Ectodermal cell (in vitro differentiated cells): ENCODE data around the gene NSD1.
A peak's percentile ranks its signal among the peaks of the same experiment; 100 is the strongest.
"Not testable (repeated sequence)": the region's sequence is repeated elsewhere in the genome, so short reads cannot be mapped to it uniquely, and the experiment has no call there.

Experiments used
- H3K27ac ChIP-seq: 2 replicates; pipeline ENCODE4 v1.7.0; 2013; ENCODE audit warnings: mild to moderate bottlenecking, low read depth, low read length; ENCODE audit not compliant: insufficient read depth, poor library complexity, severe bottlenecking
- H3K27me3 ChIP-seq: 2 replicates; pipeline ENCODE4 v1.7.0; 2013; ENCODE audit warnings: mild to moderate bottlenecking, low read length; ENCODE audit not compliant: insufficient read depth, control insufficient read depth, poor library complexity, severe bottlenecking
- H3K36me3 ChIP-seq: one replicate; pipeline ENCODE4 v1.7.0; 2013; ENCODE audit warnings: low read length; ENCODE audit not compliant: control insufficient read depth, insufficient read depth
- H3K4me1 ChIP-seq: one replicate; pipeline ENCODE4 v1.7.0; 2013; ENCODE audit warnings: low read length; ENCODE audit not compliant: control insufficient read depth, insufficient read depth
- H3K4me3 ChIP-seq: 2 replicates; pipeline ENCODE4 v1.7.0; 2013; ENCODE audit warnings: low read depth, low read length, control low read depth; ENCODE audit not compliant: insufficient read depth
- H3K9me3 ChIP-seq: 2 replicates; pipeline ENCODE4 v1.7.0; 2013; ENCODE audit warnings: mild to moderate bottlenecking, low read length, moderate library complexity; ENCODE audit not compliant: control insufficient read depth
- WGBS, 2 experiments: methylation state at CpG; one replicate each; pipeline ENCODE4 v1.1.7; 2013; ENCODE audit warnings: missing lambda C conversion rate in 2 of 2; 5-methylcytosine and 5-hydroxymethylcytosine counted together

NSD1 gene

DNA sequence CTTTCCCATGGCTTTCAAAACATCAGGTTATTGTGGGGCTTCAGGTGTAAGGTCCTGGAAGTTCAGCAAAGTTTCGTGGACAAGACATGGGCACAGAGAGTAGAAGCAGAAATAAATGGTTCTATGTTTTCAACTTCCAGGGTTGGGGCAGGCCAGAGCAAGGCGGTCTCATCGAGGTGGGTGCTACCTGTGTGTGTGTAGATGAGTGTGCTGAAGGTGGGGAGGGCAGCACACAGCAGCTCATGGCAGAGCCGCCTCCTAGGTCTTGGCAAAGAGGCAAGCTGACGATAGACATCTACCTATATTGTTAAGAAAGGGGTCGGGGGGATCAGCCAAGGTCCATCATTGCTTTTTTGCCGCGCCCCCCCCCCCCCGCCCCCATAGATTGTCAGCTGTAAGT lies 166.1 kb downstream of the NSD1 start:
- Histone ChIP-seq H3K27ac (no peak overlapping the region), H3K4me3 (no peak overlapping the region), H3K36me3 (peaks cover 21% of the 10 kb centered on the region), H3K4me1 (peaks cover 6% of the 10 kb centered on the region), H3K27me3 (peaks cover 7% of the 10 kb centered on the region), H3K9me3 (no peaks in the 10 kb centered on the region)
- 92 to 93% methylated on average over 9 of the region's 9 CpGs for WGBS, 2 experiments

- H3K4me3 ChIP-seq = no peak overlapping the region
- peaks cover 15% of the 10 kb centered on the region for H3K36me3 ChIP-seq
- peaks cover 6% of the 10 kb centered on the region for H3K4me1 ChIP-seq
- no peak overlapping the region for H3K27ac ChIP-seq
- peaks cover 7% of the 10 kb centered on the region for H3K27me3 ChIP-seq
- 64 to 71% methylated on average over 4 of the region's 4 CpGs for WGBS, 2 experiments
- no peaks in the 10 kb centered on the region for H3K9me3 ChIP-seq
Measured at GRCh38 chr5:177300236-177300880, 166.8 kb downstream of the NSD1 start.

DNA sequence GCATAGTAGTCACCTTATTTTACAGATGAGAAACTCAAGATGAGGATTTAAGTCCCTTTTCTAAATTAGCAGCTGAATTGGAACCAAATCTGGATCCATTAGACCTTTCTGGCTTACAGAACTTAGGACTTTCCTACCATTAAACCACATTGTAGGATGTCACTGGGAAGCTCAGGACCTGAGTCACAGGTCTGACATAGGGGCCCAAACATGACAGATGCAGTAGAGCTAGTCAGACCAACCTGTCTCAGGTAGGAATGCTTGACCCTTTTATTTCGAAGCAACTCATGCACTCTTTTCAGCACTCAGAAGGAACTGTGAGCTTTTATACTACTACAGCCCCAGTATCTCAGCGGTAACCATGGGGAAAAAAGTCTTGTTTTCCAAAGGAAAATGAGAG lies 167.4 kb downstream of the NSD1 start:
- H3K27ac ChIP-seq = no peak overlapping the region
- H3K4me3 ChIP-seq = no peak overlapping the region
- peaks cover 7% of the 10 kb centered on the region for H3K27me3 ChIP-seq
- peaks cover 6% of the 10 kb centered on the region for H3K4me1 ChIP-seq
- H3K36me3 ChIP-seq = peaks cover 14% of the 10 kb centered on the region
- 88 to 94% methylated on average over 2 of the region's 2 CpGs for WGBS, 2 experiments
- H3K9me3 ChIP-seq = no peaks in the 10 kb centered on the region

GRCh38 chr5:177301503-177302165 lies 168.1 kb downstream of the NSD1 start:
- H3K36me3 ChIP-seq = peaks cover 14% of the 10 kb centered on the region
- H3K27me3 ChIP-seq = peaks cover 7% of the 10 kb centered on the region
- no peak overlapping the region for H3K4me3 ChIP-seq
- H3K9me3 ChIP-seq = no peaks in the 10 kb centered on the region
- H3K4me1 ChIP-seq = peaks cover 6% of the 10 kb centered on the region
- WGBS, 2 experiments = 93 to 94% methylated on average over 7 of the region's 7 CpGs
- no peak overlapping the region for H3K27ac ChIP-seq

DNA sequence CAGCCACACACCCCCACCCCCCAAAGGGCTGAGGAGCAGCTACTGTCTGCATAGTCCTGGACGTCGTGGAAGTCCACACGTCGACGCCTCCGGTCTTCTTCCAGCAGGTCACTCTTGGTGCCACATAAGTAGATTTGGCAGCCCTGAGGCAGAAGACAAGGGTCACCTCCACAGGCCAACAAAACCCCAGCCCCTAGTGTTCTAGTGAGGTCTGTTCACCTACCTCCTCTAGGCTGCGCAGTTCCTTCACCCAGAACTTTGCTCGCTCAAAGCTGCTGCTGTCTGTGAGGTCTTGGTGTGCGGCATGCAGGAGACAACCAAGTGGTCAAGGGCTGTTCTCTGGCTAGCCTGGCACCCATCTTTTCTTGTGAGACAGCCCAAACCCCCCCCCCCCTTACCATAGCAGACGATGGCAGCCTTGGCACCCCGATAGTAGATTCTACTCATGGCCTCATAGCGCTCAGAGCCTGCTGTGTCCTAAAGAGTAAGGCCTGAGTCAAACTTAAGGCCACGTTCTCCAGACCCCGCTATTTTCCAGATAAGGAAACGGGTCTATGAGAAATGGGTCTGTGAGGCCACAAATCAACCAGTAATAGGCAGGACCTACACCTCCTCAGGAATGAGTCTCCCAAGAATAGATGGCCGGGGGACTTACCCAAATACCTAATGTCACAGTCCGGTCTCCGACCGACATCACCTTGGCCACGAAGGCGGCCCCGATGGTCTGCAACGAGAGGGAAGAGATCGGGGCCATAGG lies 169.0 kb downstream of the NSD1 start:
- H3K36me3 ChIP-seq = peaks cover 20% of the 10 kb centered on the region
- no peaks in the 10 kb centered on the region for H3K9me3 ChIP-seq
- no peak overlapping the region for H3K27ac ChIP-seq
- peaks cover 7% of the 10 kb centered on the region for H3K27me3 ChIP-seq
- peak overlapping the region; percentile 94 for H3K4me3 ChIP-seq
- 49 to 50% methylated on average over 24 of the region's 24 CpGs for WGBS, 2 experiments
- H3K4me1 ChIP-seq = peaks cover 6% of the 10 kb centered on the region

- peaks cover 6% of the 10 kb centered on the region for H3K4me1 ChIP-seq
- no peaks in the 10 kb centered on the region for H3K9me3 ChIP-seq
- H3K4me3 ChIP-seq = peak within 1 kb of the TSS; percentile 94
- peaks cover 18% of the 10 kb centered on the region for H3K36me3 ChIP-seq
- no peak within 1 kb of the TSS for H3K27ac ChIP-seq
- WGBS, 2 experiments = 1% methylated on average over 100 of the region's 100 CpGs
- H3K27me3 ChIP-seq = peaks cover 7% of the 10 kb centered on the region
Measured at GRCh38 chr5:177303121-177303924, 169.8 kb downstream of the NSD1 start, which contains the start of the genes PRELID1 and RAB24. TSS of gene PRELID1 (plus strand) at chr5:177303799. CDS start at chr5:177303986, 187 bp downstream. TSS of gene RAB24 (minus strand) at chr5:177303719. CDS start at chr5:177303288, 431 bp downstream.

GRCh38 chr5:177303925-177304391 lies 170.4 kb downstream of the NSD1 start:
- H3K27me3 ChIP-seq = peaks cover 7% of the 10 kb centered on the region
- no peak overlapping the region for H3K27ac ChIP-seq
- H3K4me1 ChIP-seq = peaks cover 6% of the 10 kb centered on the region
- peaks cover 18% of the 10 kb centered on the region for H3K36me3 ChIP-seq
- WGBS, 2 experiments = 1 to 2% methylated on average over 25 of the region's 25 CpGs
- peak overlapping the region; percentile 94 for H3K4me3 ChIP-seq
- H3K9me3 ChIP-seq = no peaks in the 10 kb centered on the region

GRCh38 chr5:177304392-177305119 lies 171.0 kb downstream of the NSD1 start:
- 59 to 63% methylated on average over 19 of the region's 19 CpGs for WGBS, 2 experiments
- Histone ChIP-seq H3K4me1 (peaks cover 1% of the 10 kb centered on the region), H3K27ac (no peak overlapping the region)

DNA sequence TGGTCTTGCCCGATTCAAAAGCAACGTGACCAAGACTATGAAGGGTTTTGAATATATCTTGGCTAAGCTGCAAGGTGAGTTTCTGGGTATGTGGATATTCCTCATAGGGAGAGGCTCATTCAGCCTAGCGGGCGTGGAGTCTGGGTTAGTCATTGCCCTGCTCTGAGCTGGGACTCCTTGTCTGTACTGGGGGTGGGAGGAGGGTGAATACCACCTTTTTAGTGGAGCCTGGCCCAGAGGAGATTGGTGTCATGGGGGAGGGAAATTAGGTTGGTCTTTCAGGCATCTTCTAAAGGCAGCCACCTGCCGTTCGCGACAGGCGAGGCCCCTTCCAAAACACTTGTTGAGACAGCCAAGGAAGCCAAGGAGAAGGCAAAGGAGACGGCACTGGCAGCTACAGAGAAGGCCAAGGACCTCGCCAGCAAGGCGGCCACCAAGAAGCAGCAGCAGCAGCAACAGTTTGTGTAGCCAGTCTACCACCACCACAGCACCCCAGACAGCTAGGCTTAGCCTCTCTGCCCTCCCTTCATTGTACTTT lies 172.6 kb downstream of the NSD1 start:
- H3K27ac ChIP-seq, H3K27me3 ChIP-seq, H3K4me3 ChIP-seq, H3K9me3 ChIP-seq: not testable (repeated sequence)
- peaks cover 18% of the 10 kb centered on the region for H3K36me3 ChIP-seq
- H3K4me1 ChIP-seq = peaks cover 12% of the 10 kb centered on the region
- 95 to 96% methylated on average over 11 of the region's 11 CpGs for WGBS, 2 experiments

More at GRCh38 chr5:177304392-177305119, 171.0 kb downstream of the NSD1 start:
- H3K4me3 ChIP-seq = peak overlapping the region; percentile 94
- peaks cover 7% of the 10 kb centered on the region for H3K27me3 ChIP-seq
- no peaks in the 10 kb centered on the region for H3K9me3 ChIP-seq
- H3K36me3 ChIP-seq = peaks cover 18% of the 10 kb centered on the region
